GM18873 (cell line): ENCODE data around the gene CTNND2.

Experiments used
- ATAC-seq: cut with Tn5 transposase; IDR thresholded peaks from one replicate; pipeline ENCODE4 v1.9.1; 2021; ENCODE audit warnings: mild to moderate bottlenecking, moderate library complexity, moderate number of reproducible peaks; ENCODE audit not compliant: unreplicated experiment, low FRiP score

CTNND2 gene

DNA sequence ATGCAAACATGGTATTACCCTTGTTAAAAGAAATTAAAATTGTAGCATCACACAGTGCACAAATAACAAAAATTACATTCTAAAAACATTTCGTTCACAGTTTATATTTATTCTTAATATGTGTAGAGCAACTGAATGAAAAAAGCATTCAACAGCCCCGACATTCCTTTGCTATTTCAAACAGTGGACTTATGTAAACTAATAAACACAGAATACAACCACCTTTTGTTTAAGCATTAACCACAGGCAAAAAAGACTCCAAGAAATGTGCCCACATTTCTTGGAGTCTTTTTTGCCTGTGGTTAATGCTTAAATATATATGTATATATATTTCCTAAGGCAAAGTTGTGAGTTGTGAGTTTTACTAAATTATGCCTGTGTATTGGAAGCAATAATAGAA is 610.7 kb downstream of the CTNND2 start:
- ATAC-seq = no peak

DNA sequence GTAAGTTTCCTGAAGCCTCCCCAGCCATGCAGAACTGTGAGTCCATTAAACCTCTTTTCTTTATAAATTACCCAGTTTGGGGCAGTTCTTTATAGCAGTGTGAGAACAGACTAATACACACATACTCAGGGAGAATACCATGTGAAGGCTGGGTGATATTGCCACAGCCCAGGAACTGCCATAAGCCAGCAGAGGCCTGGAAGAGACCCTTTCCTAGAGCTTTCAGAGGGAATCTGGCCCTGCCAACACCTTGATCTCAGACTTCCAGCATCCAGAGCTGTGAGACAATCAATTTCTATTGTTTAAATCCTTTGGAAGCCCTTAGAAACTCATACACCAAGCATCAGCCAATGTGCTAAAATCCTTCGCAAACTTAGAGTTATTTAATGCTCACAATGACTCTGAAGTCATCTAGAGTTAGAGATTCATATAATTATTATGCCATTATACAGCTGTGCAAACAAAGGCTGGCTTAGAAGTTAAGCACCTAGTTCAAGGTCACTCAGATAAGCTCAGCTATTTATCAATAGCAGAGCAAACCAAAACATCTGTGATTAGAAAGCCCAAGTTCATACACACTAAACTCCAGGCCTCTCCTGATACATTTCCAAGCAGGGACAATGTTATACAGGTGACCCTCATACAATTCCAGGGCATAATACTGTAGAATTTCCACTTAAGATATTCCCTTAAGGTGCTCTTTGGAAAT is 611.4 kb downstream of the CTNND2 start:
- ATAC-seq = no peak

DNA sequence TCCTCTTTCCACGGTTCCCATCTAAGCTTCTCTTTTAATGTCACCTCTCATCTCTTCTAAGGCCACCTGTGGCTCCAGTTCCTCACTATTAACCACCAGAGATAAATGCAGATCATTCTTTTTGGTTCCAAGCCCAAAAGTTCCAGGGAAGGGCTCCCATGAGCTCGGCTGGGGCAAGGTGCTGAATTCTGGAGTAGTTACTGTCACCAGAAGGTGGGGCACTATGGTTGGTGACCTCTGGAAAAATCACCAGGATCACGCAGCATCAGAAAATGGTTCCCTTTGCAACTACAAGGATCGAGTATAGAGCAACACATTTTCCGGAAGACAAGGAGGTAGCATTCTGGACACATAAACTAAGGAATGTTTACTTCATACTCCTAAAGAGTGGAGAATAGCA is 614.5 kb downstream of the CTNND2 start:
- ATAC-seq = no peak

DNA sequence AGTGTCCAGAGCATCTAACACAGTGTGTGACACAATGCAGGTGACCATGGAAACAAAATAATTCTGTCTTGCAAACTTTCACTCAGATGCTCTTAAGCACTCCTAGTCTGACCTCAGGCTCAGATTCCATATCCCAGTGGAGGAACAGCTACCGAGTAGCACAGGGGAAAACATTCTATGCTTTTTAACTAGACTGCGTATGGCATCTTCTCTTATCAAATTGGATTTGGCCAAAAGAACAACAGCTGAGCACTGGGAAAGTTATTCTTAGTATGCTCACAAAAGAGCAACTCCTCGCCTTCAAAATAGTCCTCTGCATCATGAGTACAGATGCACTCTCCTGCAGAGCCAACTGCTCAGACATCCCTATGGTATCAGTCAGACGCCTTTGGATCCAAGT is 615.0 kb downstream of the CTNND2 start:
- no peak for ATAC-seq

DNA sequence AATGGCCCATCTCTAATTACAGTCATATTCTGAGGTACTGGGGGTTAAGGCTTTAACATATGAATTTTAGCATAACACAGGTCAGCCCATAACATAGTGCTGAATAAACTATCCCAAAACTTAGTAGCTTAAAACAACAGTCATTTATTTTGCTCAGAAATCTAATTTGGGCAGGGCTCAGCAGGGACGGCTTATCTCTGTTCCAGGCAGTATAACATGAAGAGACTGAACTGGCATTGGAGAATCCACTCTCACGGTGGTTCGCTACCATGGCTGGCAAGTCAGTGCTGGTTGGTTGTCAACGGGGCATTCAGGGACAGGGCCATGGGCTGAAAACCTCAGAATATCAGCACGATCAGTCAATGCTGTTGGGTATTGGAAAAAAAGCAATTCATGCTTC is 622.4 kb downstream of the CTNND2 start:
- ATAC-seq = no peak

DNA sequence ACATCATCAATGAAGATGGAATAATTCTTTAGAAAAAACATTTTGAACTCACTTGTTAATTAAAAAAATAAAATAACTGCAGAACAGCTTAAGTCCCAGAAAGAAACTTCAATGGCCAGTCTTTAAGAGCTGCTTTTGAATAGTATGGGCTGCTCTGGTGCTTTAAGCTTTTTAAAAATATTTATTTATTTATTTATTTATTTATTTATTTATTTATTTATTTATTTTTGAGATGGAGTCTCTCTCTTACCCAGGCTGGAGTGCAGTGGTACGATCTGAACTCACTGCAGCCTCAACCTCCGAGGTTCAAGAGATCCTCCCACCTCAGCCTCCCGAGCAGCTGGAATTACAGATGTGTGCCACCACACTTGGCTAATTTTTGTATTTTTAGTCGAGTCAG is 626.9 kb downstream of the CTNND2 start:
- ATAC-seq = no peak

DNA sequence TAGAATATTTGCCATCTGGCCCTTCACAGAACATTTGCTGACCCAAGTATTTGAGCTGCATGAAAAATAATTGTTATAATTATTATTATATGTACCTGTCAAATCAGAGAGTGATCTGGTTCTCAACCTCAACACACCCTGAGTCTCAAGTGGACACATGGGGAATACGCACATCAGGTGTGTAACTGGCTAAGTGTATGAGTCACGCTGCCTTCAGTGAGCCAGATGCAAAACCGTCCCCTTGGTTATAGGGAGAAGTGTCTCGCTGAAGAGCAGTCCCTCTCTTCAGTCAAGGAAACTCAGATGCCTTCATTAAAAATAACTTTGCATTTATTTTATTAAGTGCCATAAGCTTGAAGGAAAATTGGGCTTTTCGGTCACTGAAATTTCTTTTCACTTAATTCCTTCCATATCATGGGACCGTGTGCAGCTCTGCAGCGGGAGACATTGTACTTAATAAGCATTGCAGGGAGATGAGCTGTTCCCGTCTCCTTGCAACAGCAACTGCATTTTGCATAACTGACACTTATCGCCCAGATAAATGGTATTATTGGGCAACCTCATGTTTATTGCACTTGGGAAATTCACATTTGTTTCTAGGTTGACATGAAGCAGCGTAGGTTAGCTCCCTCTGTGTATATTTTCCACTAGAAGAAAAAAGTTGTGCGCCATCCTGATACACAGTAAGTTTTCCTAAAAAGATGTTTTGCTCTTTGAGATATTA is 630.9 kb downstream of the CTNND2 start:
- ATAC-seq = no peak

DNA sequence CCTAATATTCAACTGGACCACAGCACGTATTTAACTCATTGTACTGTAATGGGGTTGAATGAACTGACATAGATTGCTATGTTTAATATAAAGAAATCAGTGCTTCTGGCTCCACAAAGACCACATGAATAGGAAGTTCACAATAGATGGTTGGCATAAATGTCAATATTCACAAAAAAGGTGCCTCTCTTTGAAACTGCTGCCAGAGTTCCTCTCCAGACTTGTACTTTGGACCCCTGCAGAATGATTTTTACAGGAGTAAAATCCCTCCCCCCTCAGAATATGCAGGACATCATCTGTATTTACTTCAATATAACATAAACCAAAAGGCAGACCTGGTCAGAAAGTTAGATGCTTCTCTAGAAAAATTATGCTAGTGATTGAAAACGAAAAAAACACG is 634.7 kb downstream of the CTNND2 start:
- ATAC-seq = no peak

DNA sequence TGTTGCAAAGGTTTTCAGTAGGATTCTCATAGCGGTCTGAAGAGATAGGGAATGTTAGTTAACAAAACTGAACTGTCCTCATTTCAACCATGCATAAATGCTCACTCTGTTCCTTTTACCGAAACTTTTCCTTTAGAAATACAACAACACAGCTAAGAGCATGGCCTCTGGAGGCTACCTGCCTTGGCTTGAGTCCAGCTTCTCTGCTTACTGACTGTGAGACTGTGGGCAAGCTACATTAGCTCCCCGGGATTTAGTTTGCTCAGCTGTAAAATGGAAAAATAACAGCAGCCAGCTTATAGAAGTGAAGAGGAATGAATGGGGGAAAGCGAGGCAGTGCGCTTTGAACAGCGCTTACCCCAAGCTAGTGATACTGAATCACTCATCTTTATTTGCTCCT is 635.4 kb downstream of the CTNND2 start:
- ATAC-seq = no peak

DNA sequence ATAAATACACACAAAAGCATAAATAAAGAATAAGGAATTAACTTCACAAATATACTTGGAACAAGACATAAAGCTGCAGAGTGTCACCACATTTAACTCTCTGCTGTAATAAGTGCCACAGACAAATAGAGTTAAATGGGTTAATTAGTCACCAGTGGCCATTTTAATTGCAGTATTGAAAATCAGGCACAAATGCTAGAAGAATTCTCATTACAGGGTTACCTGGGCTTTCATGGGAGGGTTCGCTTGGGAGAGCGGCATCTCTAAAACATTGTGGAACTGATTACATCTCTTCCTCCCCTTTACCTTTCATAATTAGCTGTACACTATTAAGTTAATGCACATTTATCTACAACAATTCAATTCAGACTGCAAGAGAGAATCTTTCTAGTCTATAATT is 637.9 kb downstream of the CTNND2 start:
- ATAC-seq = no peak

DNA sequence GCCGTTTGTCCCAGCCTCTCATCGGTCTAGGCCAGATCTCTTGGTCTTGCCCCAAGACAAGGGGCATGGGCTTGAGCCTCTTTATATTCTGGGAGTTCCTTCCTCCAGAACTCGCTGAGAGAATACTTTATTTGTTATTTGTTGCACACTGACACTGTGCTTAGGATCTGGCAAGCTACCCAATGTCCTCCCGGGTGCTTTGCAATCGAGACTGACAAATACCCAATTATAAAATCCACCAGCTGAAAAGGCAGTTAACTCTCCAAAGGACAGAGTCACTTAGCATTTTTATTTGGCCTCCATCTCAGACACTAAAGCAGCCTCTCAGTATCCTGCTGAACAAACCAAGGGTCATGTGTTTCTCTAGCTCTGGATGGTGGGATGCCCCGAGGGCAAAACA is 643.0 kb downstream of the CTNND2 start:
- no peak for ATAC-seq

DNA sequence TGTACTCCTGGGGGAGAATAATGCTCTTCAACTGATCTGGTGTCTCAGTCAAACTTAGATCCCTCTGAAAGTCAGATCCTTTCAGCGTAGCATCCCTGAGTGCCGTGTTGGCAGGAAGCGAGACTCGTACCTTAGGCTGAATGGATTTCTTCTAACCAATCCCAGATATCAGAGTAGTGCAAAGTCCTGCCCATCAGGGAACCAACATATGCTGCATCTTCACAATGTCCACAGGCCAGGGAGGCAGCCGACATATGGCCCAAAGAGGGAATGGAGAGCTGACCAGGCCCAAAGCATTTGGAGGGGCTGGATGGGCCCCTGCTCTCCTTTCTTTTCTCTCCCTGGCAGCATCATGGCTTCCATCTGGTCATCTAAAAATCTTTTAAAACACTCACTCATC is 646.2 kb downstream of the CTNND2 start:
- ATAC-seq = no peak

DNA sequence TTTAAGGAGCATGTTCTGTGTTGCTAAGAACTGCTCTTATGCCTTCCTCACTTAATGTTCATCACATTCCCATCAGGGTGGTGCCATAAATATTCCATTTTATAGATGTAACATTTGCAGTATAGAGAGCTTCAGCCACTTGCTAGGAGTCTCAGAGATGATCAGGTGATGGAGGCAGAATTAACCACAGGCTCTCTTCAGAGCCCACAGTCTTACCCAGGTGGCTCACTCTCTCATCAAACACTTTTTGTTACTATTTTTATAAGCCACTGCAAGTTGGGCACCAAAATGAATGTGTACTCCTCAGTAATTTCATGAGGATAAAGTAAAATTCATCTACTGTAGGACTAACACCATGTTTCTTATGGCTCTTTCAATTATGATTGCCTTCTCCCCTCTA is 651.7 kb downstream of the CTNND2 start:
- no peak for ATAC-seq

DNA sequence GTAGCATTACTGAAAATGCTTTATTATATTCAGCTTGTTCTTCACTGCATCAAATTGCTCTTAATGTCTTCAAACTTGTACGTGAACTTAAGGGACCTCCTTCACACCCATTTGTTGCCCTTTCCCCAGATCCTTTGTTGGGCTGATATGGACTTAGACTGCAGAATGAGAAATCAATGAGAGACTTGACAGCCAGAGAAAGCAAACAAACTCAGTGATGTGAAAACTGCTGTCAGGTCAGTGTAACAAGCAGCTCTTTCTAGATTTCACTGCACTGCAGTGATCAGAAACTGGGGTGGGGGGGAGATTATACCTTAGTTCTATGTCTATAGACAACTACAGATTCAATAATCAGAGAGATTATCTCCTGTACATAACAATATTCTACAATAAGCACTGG is 652.2 kb downstream of the CTNND2 start:
- ATAC-seq = no peak

DNA sequence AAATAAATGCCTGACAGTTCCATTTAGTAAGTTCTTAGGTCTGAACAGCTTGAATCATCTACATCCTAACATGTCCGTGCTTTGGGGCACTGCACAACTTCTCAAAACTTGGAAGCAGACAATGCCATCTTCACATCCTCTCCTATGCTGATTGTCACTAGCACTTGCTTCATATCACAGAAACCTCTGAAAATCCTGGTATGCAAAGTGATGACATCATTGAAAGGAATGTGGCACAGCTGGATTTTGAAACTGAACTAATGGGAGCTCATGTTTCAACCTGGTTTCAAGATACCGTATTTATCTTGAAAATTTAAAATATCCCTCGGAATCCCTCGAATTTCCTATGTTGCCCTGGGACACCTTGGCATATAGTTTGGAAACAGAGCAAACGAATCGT is 653.0 kb downstream of the CTNND2 start:
- ATAC-seq = no peak

DNA sequence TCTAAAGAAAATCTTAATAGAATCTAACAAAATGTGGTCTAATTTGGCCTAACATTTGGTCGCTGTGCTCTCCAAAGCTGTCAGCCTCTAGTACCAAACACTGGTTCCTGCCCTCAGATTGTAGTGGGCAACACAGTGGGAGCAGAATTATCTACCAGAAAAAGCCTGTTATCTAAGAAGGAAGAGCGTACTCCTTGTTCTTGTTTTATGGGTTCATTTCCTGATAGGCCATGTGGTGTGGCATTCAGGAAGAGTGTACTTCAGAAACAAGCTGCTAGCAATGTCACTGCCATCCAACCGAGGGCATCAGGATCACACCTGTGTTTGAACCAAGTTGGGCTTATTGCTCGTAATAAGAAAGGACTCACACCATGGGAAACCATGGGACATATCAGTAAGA is 655.3 kb downstream of the CTNND2 start:
- ATAC-seq = no peak

DNA sequence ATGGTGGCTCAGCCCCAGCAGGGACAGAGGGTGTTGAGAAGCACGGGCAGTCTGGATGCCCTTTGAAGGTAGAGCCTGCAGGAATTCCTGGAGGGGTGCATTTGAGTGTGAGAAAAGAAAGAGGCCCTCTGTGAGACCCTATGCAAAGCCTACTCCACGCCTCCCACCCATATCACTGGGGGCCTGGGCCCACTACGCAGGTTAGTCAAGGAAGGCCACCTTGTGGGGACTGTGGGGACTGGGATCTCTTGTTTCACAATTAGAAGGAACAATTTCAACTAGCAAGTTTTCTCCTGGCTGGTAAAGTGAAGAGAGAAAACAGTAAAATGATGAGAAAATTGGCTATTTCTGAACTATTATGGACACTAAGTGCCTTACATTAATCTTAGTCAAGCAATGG is 657.0 kb downstream of the CTNND2 start:
- no peak for ATAC-seq

DNA sequence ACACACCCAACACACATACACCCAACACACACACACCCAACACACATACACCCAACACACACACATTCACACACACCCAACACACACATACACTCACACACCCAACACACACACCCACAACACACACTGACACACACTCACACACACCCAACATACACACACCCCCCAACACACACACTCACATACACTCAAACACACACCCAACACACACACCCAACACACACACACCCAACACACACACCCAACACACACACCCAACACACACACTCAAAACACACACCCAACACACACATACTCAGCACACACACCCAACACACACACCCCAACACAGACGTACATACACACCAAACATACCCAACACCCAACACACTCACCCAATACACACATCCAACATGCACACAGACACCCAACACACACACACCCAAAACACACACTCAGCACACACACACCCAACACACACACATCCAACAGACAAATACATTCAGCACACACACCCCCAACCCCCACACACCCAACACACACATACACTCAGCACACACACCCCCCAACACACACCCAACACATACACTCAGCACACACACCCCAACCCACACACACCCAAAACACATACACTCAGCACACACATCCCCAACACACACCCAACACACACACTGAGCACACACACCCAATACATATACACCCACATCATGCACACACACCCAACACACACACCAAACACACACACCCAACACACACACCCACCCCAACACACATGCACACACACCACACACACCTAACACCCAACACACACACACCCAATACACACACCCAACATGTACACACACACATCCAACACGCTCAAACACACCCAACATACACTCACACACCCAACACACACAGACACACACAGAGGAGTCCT is 663.7 kb downstream of the CTNND2 start:
- ATAC-seq = no peak

DNA sequence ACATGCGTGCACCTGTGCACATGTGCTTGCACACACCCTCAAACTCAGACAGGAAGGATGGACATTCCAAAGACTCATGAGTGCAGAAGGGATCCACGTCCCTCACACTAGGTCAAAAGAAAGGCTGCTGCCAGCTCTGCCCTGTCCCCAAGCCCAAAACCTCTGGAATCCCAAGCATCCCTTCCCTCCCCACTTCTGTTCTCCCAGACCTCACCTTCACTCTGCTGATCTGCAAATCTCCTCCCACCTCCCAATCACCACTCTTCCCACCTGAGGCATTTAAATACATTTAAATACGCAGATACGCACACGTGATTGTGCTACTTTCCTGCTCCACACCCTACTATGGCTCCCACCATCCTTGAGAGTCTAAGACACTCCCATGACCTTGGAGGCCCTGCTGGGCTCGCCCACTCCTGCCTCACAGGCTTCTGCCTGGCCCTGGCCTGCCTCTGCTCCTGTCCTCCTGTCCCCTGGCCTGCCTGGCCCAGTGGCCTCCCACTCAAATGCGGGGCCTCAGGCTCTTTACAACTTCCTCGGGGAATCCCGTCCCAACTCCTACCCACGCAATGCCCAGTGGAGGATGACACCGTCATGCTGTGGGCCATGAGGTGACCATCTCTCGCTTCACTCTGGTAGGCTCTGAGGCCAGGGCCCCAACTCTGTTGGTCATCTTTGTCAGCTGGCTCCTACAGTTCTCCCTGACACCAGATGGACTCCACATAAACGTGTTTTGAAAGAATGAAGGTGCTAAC is 664.8 kb downstream of the CTNND2 start:
- ATAC-seq = no peak

DNA sequence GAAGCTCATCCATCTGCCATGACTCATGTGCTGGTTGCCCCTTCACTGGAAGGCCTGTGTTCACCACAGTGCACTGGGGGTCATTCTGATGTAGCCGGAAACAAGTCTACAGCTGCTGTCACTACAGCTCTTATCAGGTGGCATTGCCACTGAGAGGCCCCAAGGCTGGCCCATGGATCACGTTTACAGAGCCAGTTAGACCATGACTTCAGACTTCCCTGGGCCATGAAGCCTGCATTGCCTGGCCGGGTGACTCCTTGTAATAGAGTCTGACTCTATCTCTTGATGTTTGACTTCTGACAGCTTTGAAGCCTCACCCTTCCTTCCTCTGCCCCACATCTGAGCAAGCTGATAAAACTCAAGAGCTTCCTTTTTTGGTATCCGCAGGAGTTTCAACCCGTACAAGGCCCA is 669.7 kb downstream of the CTNND2 start:
- no peak for ATAC-seq

DNA sequence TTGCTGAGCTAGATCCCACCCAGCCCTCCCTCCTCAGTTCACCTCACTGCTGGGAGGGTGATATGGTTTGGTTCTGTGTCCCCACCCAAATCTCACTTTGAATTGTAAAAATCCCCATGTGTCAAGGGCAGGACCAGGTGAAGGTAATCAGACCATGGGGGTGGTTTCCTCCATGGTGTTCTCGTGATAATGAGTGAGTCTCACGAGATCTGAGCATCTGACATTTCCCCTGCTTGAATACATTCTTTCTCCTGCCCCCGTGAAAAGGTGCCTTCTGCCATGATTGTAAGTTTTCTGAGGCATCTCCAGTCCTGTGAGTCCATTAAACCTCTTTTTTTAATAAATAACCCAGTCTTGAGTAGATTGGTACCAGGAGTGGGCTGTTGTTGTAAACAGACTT is 673.4 kb downstream of the CTNND2 start:
- ATAC-seq = no peak
